Measurements from ENCODE around the gene C6orf15. TPM values are rescaled to one million over a fixed set of nuclear protein-coding genes. Genes with fewer than 3 reads are reported as not detected.
A peak's percentile ranks its signal among the peaks of the same experiment; 100 is the strongest.

Gene C6orf15
- total RNA-seq, 2 experiments from 2014 or later = not detected

DNA sequence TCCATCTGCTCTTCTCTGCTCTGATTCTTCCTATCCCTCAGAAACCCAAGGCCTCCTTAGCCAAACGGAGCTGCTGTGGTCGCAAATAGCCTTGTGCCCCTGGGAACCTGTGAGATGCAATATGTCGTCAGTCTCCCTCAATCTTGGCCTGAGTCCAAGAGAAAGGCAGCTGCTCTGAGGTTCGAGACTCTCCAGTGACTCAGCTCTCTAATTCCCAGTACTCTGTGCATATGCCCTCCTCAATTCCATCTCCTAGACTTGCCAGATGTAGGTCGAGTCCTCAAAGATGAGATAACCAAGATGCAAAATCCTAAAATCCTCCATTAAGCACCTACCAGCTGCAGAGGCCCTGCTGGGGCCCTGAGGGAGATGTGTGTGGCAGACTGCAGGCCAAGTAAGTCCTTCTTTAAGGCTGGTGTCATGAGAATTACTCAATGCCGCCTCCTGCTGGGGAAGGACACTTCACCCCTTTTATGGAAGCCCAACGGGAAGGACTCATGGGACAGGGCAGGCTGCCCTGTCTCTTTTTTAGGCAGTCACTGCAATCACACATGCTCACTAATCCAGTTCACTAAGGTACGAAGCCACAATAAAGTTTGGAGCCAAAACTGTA, 28.5 kb downstream of the C6orf15 start:
- H3K36me3 Mint-ChIP-seq (ENCODE audit: low read depth) = no peaks in the 10 kb centered on the region
- H3K9me3 Mint-ChIP-seq = no peaks in the 10 kb centered on the region

GRCh38 chr6:31081872-31082271, 30.5 kb downstream of the C6orf15 start:
- Mint-ChIP-seq H3K4me1 (ENCODE audit: low read depth) (peaks cover 9% of the 10 kb centered on the region), H3K4me3 (no peak overlapping the region), H3K36me3 (ENCODE audit: low read depth) (no peaks in the 10 kb centered on the region), H3K9me3 (no peaks in the 10 kb centered on the region), H3K27me3 (peaks cover 5% of the 10 kb centered on the region), H3K27ac (no peak overlapping the region)
- DNase-seq = no peak
- no peak for ATAC-seq (ENCODE audit: poor library complexity)
- TF ChIP-seq, protein P1, sequence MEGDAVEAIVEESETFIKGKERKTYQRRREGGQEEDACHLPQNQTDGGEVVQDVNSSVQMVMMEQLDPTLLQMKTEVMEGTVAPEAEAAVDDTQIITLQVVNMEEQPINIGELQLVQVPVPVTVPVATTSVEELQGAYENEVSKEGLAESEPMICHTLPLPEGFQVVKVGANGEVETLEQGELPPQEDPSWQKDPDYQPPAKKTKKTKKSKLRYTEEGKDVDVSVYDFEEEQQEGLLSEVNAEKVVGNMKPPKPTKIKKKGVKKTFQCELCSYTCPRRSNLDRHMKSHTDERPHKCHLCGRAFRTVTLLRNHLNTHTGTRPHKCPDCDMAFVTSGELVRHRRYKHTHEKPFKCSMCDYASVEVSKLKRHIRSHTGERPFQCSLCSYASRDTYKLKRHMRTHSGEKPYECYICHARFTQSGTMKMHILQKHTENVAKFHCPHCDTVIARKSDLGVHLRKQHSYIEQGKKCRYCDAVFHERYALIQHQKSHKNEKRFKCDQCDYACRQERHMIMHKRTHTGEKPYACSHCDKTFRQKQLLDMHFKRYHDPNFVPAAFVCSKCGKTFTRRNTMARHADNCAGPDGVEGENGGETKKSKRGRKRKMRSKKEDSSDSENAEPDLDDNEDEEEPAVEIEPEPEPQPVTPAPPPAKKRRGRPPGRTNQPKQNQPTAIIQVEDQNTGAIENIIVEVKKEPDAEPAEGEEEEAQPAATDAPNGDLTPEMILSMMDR (IDR thresholded peaks at IDR 0.05) = no peak
- H3K27ac ChIP-seq (ENCODE audit: low read depth in 1 of 2, low read length in 2 of 2) = no peak overlapping the region
- intact Hi-C loops (cut with DNase I, micrococcal nuclease) = loop anchor here (5.0 to 10.0 kb wide), 2 partner anchors 337 to 600 kb away; partner anchors contain the start of genes FLOT1 (in 1 of the 2) and IER3 (in 1 of the 2)
- no peak overlapping the region for H3K4me3 ChIP-seq (ENCODE audit: low read length)
- ChIA-PET CTCF (no interaction called here), POLR2A (no interaction called here)
- peaks cover 9% of the 10 kb centered on the region for H3K4me1 ChIP-seq (ENCODE audit: insufficient read depth, low read length)
- no peaks in the 10 kb centered on the region for H3K9me3 ChIP-seq (ENCODE audit: control insufficient read depth in 1 of 2, insufficient read depth in 1 of 2, low read length in 2 of 2)
- no peaks in the 10 kb centered on the region for H3K36me3 ChIP-seq (ENCODE audit: insufficient read depth, low read length)
- no peaks in the 10 kb centered on the region for H3K27me3 ChIP-seq (ENCODE audit: control insufficient read depth in 1 of 2, insufficient read depth in 2 of 2, low read length in 2 of 2)

More for the DNA sequence above, 28.5 kb downstream of the C6orf15 start:
- H3K4me3 ChIP-seq (ENCODE audit: low read length) = no peak overlapping the region
- TF ChIP-seq, protein P1 (IDR thresholded peaks at IDR 0.05) = no peak
- POLR2A ChIA-PET = no interaction called here
- CTCF ChIA-PET = no interaction called here
- no peaks in the 10 kb centered on the region for H3K36me3 ChIP-seq (ENCODE audit: insufficient read depth, low read length)
- Mint-ChIP-seq H3K27ac (no peak overlapping the region), H3K4me1 (ENCODE audit: low read depth) (peaks cover 15% of the 10 kb centered on the region), H3K27me3 (peaks cover 5% of the 10 kb centered on the region), H3K4me3 (no peak overlapping the region)
- peaks cover 11% of the 10 kb centered on the region for H3K4me1 ChIP-seq (ENCODE audit: insufficient read depth, low read length)
- ATAC-seq (ENCODE audit: poor library complexity) (no peak), DNase-seq (peak in 10 of 14 experiments; percentile 5 to 64 (median 25))
- H3K9me3 ChIP-seq (ENCODE audit: control insufficient read depth in 1 of 2, insufficient read depth in 1 of 2, low read length in 2 of 2) = no peaks in the 10 kb centered on the region
- intact Hi-C loops (cut with DNase I, micrococcal nuclease) = loop anchor here (5.0 to 10.0 kb wide), 2 partner anchors 339 to 602 kb away; partner anchors contain the start of genes FLOT1 (in 1 of the 2) and IER3 (in 1 of the 2)
- no peak overlapping the region for H3K27ac ChIP-seq (ENCODE audit: low read depth in 1 of 2, low read length in 2 of 2)
- H3K27me3 ChIP-seq (ENCODE audit: control insufficient read depth in 1 of 2, insufficient read depth in 2 of 2, low read length in 2 of 2) = no peaks in the 10 kb centered on the region

DNA sequence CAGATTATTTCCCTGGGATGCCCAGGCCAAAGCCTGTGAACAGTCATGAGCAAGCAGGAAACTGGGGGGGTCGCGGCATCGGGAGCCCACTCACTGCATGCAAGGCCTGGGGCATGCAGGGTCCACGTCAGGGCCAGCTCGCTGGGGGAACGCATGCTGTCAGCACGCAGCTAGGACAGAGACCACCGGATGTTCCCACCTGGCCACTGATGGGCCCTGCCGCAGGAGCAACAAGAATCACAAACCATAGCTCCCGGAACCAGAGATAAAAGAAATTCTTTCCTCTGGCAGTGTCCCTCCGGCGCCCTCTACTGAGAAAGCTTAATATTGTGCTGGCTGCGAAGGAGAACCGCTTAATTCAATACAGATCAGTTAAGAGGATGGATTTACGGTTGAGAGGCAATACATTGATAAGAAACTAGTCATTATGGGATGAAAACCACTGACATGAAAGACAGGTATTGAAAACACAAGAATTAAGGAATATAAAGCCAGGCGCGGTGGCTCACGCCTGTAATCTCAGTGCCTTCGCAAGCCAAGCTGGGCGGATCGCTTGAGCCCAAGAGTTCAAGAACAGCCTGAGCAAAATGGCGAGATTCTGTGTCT, 32.6 kb downstream of the C6orf15 start:
- intact Hi-C loops (cut with DNase I, micrococcal nuclease) = loop anchor here (1.0 to 10.0 kb wide), 3 partner anchors 36 to 597 kb away; partner anchors contain the start of genes FLOT1 (in 1 of the 2) and IER3 (in 1 of the 2)
- ChIA-PET POLR2A (interaction anchor here (0.6 to 1.8 kb wide), 11 partner anchors 15 to 483 kb away, joined by 3 to 7 read pairs (median 4); partner anchors contain the start of genes GTF2H4, MRPS18B, PPP1R10 and PSORS1C1), CTCF (interaction anchor here (0.6 to 2.2 kb wide), 27 partner anchors 9 to 666 kb away, joined by 3 to 12 read pairs (median 4); partner anchors contain the start of genes GTF2H4 and VARS2)
- Mint-ChIP-seq H3K27me3 (peaks cover 5% of the 10 kb centered on the region), H3K4me3 (peak overlapping the region; percentile 61), H3K9me3 (no peaks in the 10 kb centered on the region), H3K36me3 (ENCODE audit: low read depth) (no peaks in the 10 kb centered on the region), H3K27ac (no peak overlapping the region), H3K4me1 (ENCODE audit: low read depth) (peaks cover 9% of the 10 kb centered on the region)
- Histone ChIP-seq H3K27ac (ENCODE audit: low read depth in 1 of 2, low read length in 2 of 2) (no peak overlapping the region), H3K4me3 (ENCODE audit: low read length) (peak overlapping the region; percentile 35), H3K27me3 (ENCODE audit: control insufficient read depth in 1 of 2, insufficient read depth in 2 of 2, low read length in 2 of 2) (no peaks in the 10 kb centered on the region), H3K9me3 (ENCODE audit: control insufficient read depth in 1 of 2, insufficient read depth in 1 of 2, low read length in 2 of 2) (no peaks in the 10 kb centered on the region), H3K36me3 (ENCODE audit: insufficient read depth, low read length) (no peaks in the 10 kb centered on the region), H3K4me1 (ENCODE audit: insufficient read depth, low read length) (peaks cover 9% of the 10 kb centered on the region)
- TF ChIP-seq, protein P1 (IDR thresholded peaks at IDR 0.05) = peak; percentile 96
- peak; percentile 94 for ATAC-seq (ENCODE audit: poor library complexity)
- DNase-seq = peak; percentile 52 to 82 (median 63)

Measured in CD4-positive, alpha-beta T cell (primary cell).